H1 (cell line): ENCODE measurements around the gene CCNL2. TPM values are rescaled to one million over a fixed set of nuclear protein-coding genes. Genes with fewer than 3 reads are reported as not detected.

Experiments used
- CTCF ChIA-PET: fragments of 300-600 bp; sonication (Branson Sonifier 250); formaldehyde crosslinking; loops from one replicate; lab custom pipeline; 2021; ENCODE audit not compliant: partially characterized antibody; lab: Charles Lee
- POLR2A ChIA-PET: fragments of 300-600 bp; sonication (Branson Sonifier 250); formaldehyde crosslinking; loops from one replicate; lab custom pipeline; 2021; ENCODE audit warnings: inconsistent platforms; ENCODE audit not compliant: partially characterized antibody; lab: Charles Lee
- DNase-seq, 2 experiments: peaks; one replicate each; pipeline versions ENCODE4 v3.0.0 to v3.0.0-alpha.2; 2010 to 2022; ENCODE audit warnings: low spot score in 2 of 2, low read depth in 1 of 2, mixed read lengths in 1 of 2
- FAIRE-seq: peaks from 2 replicates; lab custom pipeline; 2011; peaks lifted over from hg19 to GRCh38; lab: Jason Lieb, UNC
- H2AFZ ChIP-seq: 2 replicates; pipeline ENCODE4 v1.8.1; 2012; ENCODE audit warnings: low read length, inconsistent platforms
- H2AK5ac ChIP-seq: 2 replicates; pipeline ENCODE4 v1.6.1; 2013; ENCODE audit warnings: low read depth, low read length
- H2BK120ac ChIP-seq: replicated peaks from 2 replicates; pipeline ENCODE3; 2013; ENCODE audit warnings: low read depth, low read length, inconsistent platforms
- H2BK12ac ChIP-seq: 2 replicates; pipeline ENCODE4 v1.6.1; 2013; ENCODE audit warnings: low read depth, low read length
- H2BK15ac ChIP-seq: 2 replicates; pipeline ENCODE4 v1.6.1; 2013; ENCODE audit warnings: low read length
- H2BK20ac ChIP-seq: 2 replicates; pipeline ENCODE4 v1.6.1; 2013; ENCODE audit warnings: low read length
- H2BK5ac ChIP-seq: 2 replicates; pipeline ENCODE4 v1.6.1; 2013; ENCODE audit warnings: low read depth, low read length
- H3K14ac ChIP-seq: 2 replicates; pipeline ENCODE4 v1.6.1; 2013; ENCODE audit warnings: inconsistent platforms; ENCODE audit not compliant: insufficient read length
- H3K18ac ChIP-seq: 2 replicates; pipeline ENCODE4 v1.6.1; 2013; ENCODE audit warnings: low read length; ENCODE audit errors: extremely low read depth
- H3K23ac ChIP-seq: 2 replicates; pipeline ENCODE4 v1.6.1; 2013; ENCODE audit warnings: inconsistent platforms; ENCODE audit not compliant: insufficient read length
- H3K23me2 ChIP-seq: 2 replicates; pipeline ENCODE4 v1.6.1; 2013; ENCODE audit warnings: low read depth, low read length
- H3K27ac ChIP-seq: 2 replicates; pipeline ENCODE4 v1.6.1; 2011; ENCODE audit warnings: low read depth, low read length, inconsistent platforms
- H3K27me3 ChIP-seq, 4 experiments: replicated peaks in 1 of 4; 1 replicate in 1 of 4; 2 replicates in 3 of 4; pipeline versions ENCODE4 v1.6.1 to v1.8.1; 2011 to 2013; ENCODE audit warnings: low read length in 3 of 4, mild to moderate bottlenecking in 3 of 4, inconsistent platforms in 2 of 4, mixed read lengths in 2 of 4, moderate library complexity in 1 of 4; ENCODE audit not compliant: control insufficient read depth in 3 of 4, insufficient read depth in 3 of 4; ENCODE audit errors: extremely low read depth in 1 of 4
- H3K36me3 ChIP-seq, 4 experiments: 2 replicates each; pipeline versions ENCODE4 v1.6.1 to v1.8.1; 2011 to 2013; ENCODE audit warnings: mild to moderate bottlenecking in 4 of 4, low read length in 3 of 4, moderate library complexity in 2 of 4, control low read depth in 1 of 4, inconsistent platforms in 1 of 4; ENCODE audit not compliant: insufficient read depth in 4 of 4, control insufficient read depth in 2 of 4
- H3K4ac ChIP-seq: replicated peaks from 2 replicates; pipeline ENCODE3; 2013; ENCODE audit warnings: low read length, low read depth, mixed read lengths, inconsistent platforms; ENCODE audit not compliant: insufficient read length
- H3K4me1 ChIP-seq, 4 experiments: replicated peaks in 1 of 4; 1 replicate in 1 of 4; 2 replicates in 3 of 4; pipeline versions ENCODE4 v1.6.1 to v1.8.1; 2011 to 2013; ENCODE audit warnings: low read length in 3 of 4, inconsistent platforms in 2 of 4, mixed read lengths in 1 of 4; ENCODE audit not compliant: insufficient read depth in 4 of 4, control insufficient read depth in 3 of 4
- H3K4me2 ChIP-seq, 2 experiments: 2 replicates each; pipeline versions ENCODE4 v1.6.1 to v1.8.1; 2011 to 2013; ENCODE audit warnings: low read depth in 2 of 2, low read length in 2 of 2, control low read depth in 1 of 2, inconsistent platforms in 1 of 2, mild to moderate bottlenecking in 1 of 2; ENCODE audit not compliant: insufficient read depth in 1 of 2
- H3K4me3 ChIP-seq, 4 experiments: fragments of 200-600, 300-600 bp in 1 of 4; sonication (generic), shearing (Covaris generic), sonication (Bioruptor Twin) in 1 of 4; 2 replicates each; pipeline versions ENCODE4 v1.5.1 to v1.8.1; 2011 to 2016; ENCODE audit warnings: low read length in 4 of 4, low read depth in 3 of 4, control low read depth in 2 of 4, inconsistent platforms in 2 of 4, mild to moderate bottlenecking in 2 of 4, mixed read lengths in 1 of 4, moderate library complexity in 1 of 4; ENCODE audit not compliant: insufficient read depth in 2 of 4; ENCODE audit errors: extremely low read depth in 1 of 4
- H3K56ac ChIP-seq: replicated peaks from 2 replicates; pipeline ENCODE3; 2013; ENCODE audit warnings: low read depth, mild to moderate bottlenecking, mixed read lengths, low read length, inconsistent platforms; ENCODE audit not compliant: insufficient read length
- H3K79me1 ChIP-seq: 2 replicates; pipeline ENCODE4 v1.6.1; 2013; ENCODE audit warnings: low read depth, low read length, control low read depth
- H3K79me2 ChIP-seq, 2 experiments: 2 replicates each; pipeline versions ENCODE4 v1.6.1 to v1.8.1; 2012 to 2013; ENCODE audit warnings: low read length in 2 of 2, mild to moderate bottlenecking in 2 of 2, inconsistent platforms in 1 of 2; ENCODE audit not compliant: insufficient read depth in 2 of 2, control insufficient read depth in 1 of 2
- H3K9ac ChIP-seq, 4 experiments: replicated peaks in 1 of 4; 1 replicate in 1 of 4; 2 replicates in 3 of 4; pipeline versions ENCODE4 v1.6.1 to v1.8.1; 2011 to 2013; ENCODE audit warnings: low read depth in 3 of 4, low read length in 3 of 4, control low read depth in 2 of 4, mild to moderate bottlenecking in 2 of 4, moderate library complexity in 2 of 4, inconsistent platforms in 1 of 4; ENCODE audit errors: extremely low read depth in 1 of 4
- H3K9me3 ChIP-seq, 2 experiments: 2 replicates each; pipeline versions ENCODE4 v1.6.1 to v1.8.1; 2012 to 2013; ENCODE audit warnings: mild to moderate bottlenecking in 2 of 2, moderate library complexity in 2 of 2, control low read depth in 1 of 2, inconsistent platforms in 1 of 2, low read depth in 1 of 2, low read length in 1 of 2, mixed read lengths in 1 of 2; ENCODE audit not compliant: insufficient read depth in 2 of 2
- H4K20me1 ChIP-seq, 2 experiments: replicated peaks in 1 of 2; 2 replicates each; pipeline versions ENCODE3 to v1.8.1; 2011 to 2013; ENCODE audit warnings: inconsistent platforms in 2 of 2, low read length in 2 of 2, mild to moderate bottlenecking in 1 of 2; ENCODE audit not compliant: insufficient read depth in 2 of 2, control insufficient read depth in 1 of 2
- H4K5ac ChIP-seq: 2 replicates; pipeline ENCODE4 v1.6.1; 2013; ENCODE audit warnings: low read length, low read depth, mixed read lengths, inconsistent platforms; ENCODE audit not compliant: insufficient read length
- H4K8ac ChIP-seq: 2 replicates; pipeline ENCODE4 v1.8.0; 2013; ENCODE audit warnings: mild to moderate bottlenecking, moderate library complexity, low read length, inconsistent platforms; ENCODE audit not compliant: insufficient read depth; ENCODE audit errors: extremely low read depth
- H4K91ac ChIP-seq: replicated peaks from 2 replicates; pipeline ENCODE3; 2013; ENCODE audit warnings: low read length, mixed read lengths, inconsistent platforms; ENCODE audit not compliant: insufficient read length
- WGBS, 2 experiments: shearing (Covaris generic) in 1 of 2; methylation state at CpG; one replicate each; pipeline versions ENCODE4 v1.1.6 to v1.1.7; 2013 to 2015; ENCODE audit warnings: low lambda C conversion rate in 2 of 2, mixed read lengths in 2 of 2, inconsistent platforms in 1 of 2, low coverage in 1 of 2, missing lambda C conversion rate in 1 of 2; ENCODE audit not compliant: insufficient replicate concordance in 2 of 2, insufficient coverage in 1 of 2, insufficient read length in 1 of 2; ENCODE audit errors: extremely low coverage in 1 of 2, missing lambda C conversion rate in 1 of 2; 5-methylcytosine and 5-hydroxymethylcytosine counted together
- polyA plus RNA-seq, 7 experiments: library from polyadenylated mRNA; depleted of rRNA in 3 of 7; stranded (reverse) in 5 of 7; unstranded in 2 of 7; fragments of >200 nt in 5 of 7; fragments of 200-250 nt in 2 of 7; gene quantifications; 1 replicate in 5 of 7; 2 replicates in 1 of 7; 4 replicates in 1 of 7; pipeline versions ENCODE4 v1.2.1 to v1.2.3, GENCODE V29; 2011 to 2013; ENCODE audit warnings: missing spikeins in 2 of 7, mixed read lengths in 2 of 7
- total RNA-seq: library from RNA; stranded (reverse); fragmentation: NEBNext Ultra II Directional; extraction: Animal tissue kit (Norgen Biotek cat#: 25700); gene quantifications from 2 replicates; pipeline ENCODE4 v1.2.1, GENCODE V29; 2021

The CCNL2 gene
- total and polyA plus RNA-seq, 2 of the 8 experiments (the other 6 are each of a cell fraction or from before 2014, with no cell fraction given), result 79.8 to 120 TPM

GRCh38 chr1:1434824-1435105, 35.6 kb upstream of the CCNL2 start:
- H3K9ac ChIP-seq, result no peak overlapping the region; a peak in 1 of 7 replicates
- peaks cover 0 to 7% (median 0%) of the 10 kb centered on the region in 4 experiments; a peak in 1 of 8 replicates for H3K36me3 ChIP-seq
- H3K18ac ChIP-seq, result peak overlapping the region; percentile 86
- H4K20me1 ChIP-seq, result peaks cover 4 to 7% of the 10 kb centered on the region in 2 experiments
- H3K4me1 ChIP-seq, result peaks cover 0 to 59% (median 42%) of the 10 kb centered on the region in 4 experiments; a peak in 6 of 7 replicates
- H3K23ac ChIP-seq, result no peak overlapping the region
- no peak overlapping the region for H3K14ac ChIP-seq
- peak overlapping the region; percentile 54 to 94 for H3K4me2 ChIP-seq
- no peaks in the 10 kb centered on the region for H3K79me1 ChIP-seq
- H3K4me3 ChIP-seq, result peak overlapping the region; percentile 21 to 72 (median 59); a peak in 5 of 8 replicates
- no peak overlapping the region for H2AFZ ChIP-seq
- no peak overlapping the region for H2AK5ac ChIP-seq
- H4K91ac ChIP-seq, result peak overlapping the region; percentile 99
- DNase-seq (peak in 1 of 2 experiments; percentile 69), FAIRE-seq (no peak)
- H2BK5ac ChIP-seq, result peak overlapping the region; percentile 95; the same call in 1 of the 2 replicates
- no peaks in the 10 kb centered on the region for H3K9me3 ChIP-seq
- ChIA-PET CTCF (interaction anchor here (1.1 to 2.1 kb wide), 5 partner anchors 16 to 33 kb away, joined by 3 to 9 read pairs (median 5); no protein-coding TSS in a partner anchor), POLR2A (interaction anchor here (1.1 to 22.9 kb wide), 11 partner anchors 12 to 105 kb away, joined by 3 to 515 read pairs (median 4); partner anchors contain the start of genes ANKRD65, CCNL2 and MRPL20)
- 0 out of 2 replicates have a peak overlapping the region, but pooled peaks have one; percentile 13 for H2BK20ac ChIP-seq
- WGBS, 2 experiments, result 60% methylated on average over 4 of the region's 4 CpGs; no CpG with 5 or more reads in 1 of the 2 experiments
- no peak overlapping the region for H2BK120ac ChIP-seq
- H4K8ac ChIP-seq, result peak overlapping the region; percentile 86
- no peak overlapping the region for H3K56ac ChIP-seq
- peaks cover 0 to 8% of the 10 kb centered on the region in 2 experiments; a peak in 1 of 4 replicates for H3K79me2 ChIP-seq
- peak overlapping the region; percentile 69 for H2BK12ac ChIP-seq
- H3K4ac ChIP-seq, result no peak overlapping the region
- peaks cover 0 to 3% (median 0%) of the 10 kb centered on the region in 4 experiments; a peak in 2 of 7 replicates for H3K27me3 ChIP-seq
- peak overlapping the region; percentile 73; the same call in 1 of the 2 replicates for H2BK15ac ChIP-seq
- peaks cover 18% of the 10 kb centered on the region; the same call in 1 of the 2 replicates for H3K23me2 ChIP-seq
- H4K5ac ChIP-seq, result peak overlapping the region; percentile 15
- 0 out of 2 replicates have a peak overlapping the region, but pooled peaks have one; percentile 17 for H3K27ac ChIP-seq
